ENCODE measurements around the gene SDC4.

Gene SDC4

DNA sequence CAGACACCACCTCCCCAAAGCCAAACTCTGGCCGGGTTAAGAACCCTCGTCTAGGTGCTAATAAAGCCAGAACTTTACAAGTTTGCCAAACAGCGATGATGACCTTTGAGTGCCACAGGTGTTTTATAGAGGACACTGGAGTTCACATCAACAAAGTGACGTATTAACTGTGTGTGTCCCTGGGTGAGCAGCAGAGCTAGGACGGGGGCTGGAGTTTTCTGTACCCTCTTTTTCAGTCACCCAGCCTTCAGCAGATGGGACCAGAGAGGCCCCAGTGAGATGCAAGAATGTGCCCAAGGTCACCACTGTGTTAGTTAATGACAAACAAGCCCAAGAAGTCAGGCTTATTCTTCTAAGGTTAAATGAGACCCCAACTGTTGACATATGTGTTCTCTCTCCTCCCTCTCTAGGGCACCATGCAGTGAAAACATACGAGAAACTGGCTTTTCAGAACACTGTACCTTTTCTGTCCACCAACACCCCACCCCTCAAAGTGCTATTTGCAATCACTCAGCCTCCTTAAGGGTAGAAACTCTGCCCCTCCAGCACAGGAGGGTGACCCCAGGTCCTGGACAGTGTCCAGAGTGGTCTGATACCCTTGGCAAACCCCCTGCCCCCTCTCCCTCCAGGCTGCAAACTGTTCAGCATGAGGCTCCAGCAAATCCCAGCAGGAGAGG, 5.2 kb downstream of the SDC4 start:
- no peak for FAIRE-seq

DNA sequence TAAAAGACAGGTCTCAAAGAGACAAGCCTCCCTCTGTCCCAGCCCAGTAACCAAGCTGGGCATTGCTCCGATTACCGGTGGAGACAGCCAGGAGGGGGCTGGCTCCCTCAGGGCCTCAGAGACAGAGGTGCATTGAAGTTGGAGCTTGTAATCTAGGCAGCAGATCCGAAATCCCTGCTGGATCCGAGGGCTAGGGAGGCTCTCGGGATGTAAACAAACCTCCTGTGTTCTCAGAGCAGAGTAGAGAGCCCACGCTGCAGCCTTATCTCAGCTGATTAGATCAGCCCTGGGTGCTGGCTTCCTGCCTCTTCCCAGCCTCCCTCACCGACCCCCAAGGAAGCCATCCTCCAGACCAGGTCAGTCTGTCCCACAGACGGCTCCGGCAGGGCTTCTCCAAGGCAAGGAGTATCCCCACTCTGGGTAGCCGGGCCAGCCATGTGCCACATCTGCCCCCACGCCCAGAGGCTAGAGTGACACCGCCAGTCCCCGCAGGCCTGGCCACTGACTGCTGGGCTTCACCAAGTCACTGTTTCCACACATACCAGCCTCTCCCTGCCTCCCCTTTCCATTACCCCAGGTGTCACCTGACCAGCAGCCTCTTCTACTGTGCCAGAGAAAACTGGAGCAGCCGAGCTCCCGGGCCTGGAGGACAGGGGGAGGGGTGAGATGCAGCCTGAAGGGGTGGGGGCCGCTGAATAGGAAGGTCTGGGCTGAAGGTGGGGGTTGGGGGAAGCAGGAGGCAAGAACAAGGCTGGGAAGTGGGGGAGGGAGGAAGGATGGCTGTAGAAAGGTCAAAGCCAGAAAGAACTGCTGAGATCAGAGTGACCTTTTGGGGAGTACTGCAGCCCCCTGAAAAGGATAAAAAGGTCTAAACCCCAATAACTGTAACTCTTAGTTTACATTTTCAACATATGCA, 6.0 kb downstream of the SDC4 start:
- FAIRE-seq = no peak

DNA sequence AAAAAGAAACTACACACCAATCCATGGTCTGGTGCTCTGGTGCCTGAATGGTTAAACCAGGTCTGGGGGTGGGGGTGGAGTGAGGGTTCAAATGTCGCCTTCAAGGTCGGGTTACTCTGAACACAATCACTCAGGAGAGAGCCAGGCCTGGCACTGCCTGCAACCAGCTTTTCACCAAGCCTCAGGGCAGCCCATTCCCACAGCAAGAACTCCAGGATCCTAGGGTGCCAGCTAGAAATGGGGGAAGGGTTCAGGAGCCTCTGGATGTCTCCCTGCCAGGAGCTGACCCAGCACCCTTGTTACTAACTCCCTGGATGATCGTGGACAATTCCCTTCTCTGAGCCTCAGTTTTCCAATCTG, 6.7 kb downstream of the SDC4 start:
- FAIRE-seq = no peak

DNA sequence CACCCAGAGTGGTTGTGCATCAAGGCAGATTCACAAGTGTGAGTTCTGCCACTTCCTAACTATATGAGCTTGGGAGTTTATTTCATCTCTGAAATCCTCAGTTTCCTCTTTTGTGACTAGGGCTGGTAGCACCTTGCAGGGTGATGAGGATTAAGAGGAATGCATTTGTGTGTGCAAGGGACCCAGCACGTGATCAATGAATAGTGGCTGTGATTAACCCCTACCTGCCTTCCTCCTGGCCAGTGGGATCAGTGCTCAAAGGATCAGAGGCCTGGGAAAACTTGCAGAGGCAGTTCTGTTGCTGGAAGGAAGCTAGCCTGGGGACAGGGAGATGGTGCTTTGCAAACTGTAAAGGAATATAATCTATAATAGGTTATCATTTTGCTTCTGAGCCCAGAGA, 7.3 kb downstream of the SDC4 start:
- no peak for FAIRE-seq

DNA sequence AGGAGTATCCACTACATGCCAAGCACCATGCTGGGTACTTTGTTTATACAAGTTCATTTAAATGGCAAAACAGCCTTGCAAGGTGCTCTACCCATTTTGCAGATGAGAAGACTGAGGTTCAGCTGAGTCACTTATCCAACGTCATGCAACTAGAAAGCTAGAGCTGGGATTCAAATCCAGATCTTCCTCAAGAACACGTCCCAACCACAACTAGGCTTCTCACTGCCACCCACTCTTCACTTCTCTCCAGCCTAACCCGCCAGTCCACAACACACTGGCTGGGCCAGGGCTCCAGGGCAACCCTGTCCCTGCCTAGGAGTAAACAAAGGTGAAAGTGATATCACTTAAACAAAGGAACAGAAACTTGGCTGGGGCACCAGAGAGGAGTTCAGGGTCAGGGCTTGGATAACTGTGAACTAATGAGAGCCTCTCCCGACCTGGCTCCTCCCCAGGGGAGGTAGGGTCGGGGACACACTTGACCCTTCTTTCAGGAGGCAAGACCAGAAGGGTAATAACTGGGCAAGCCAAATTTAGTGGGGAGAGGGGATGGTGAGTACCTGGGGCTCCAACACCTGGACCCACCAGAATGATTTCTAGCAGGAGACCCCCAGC, 7.9 kb downstream of the SDC4 start:
- no peak for FAIRE-seq

DNA sequence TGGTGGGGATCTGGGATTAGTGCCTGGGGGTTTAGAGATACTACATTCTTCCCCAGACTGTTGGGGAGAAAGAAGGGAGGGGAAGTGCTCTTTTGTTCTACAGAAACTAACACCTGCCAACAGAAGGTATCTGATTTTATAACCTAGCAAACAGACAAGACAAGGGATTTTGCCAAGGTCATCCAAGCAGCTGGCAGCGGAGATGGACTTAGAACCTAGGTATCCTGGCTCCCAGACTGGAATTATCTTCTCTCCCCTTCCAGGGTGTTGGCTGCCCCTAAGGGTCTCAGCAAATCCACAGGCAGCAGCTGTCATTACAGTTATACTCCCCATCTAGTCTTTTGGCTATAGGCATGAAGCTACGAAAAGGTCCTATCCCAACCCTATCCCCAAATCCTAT, 8.4 kb downstream of the SDC4 start:
- FAIRE-seq = no peak

DNA sequence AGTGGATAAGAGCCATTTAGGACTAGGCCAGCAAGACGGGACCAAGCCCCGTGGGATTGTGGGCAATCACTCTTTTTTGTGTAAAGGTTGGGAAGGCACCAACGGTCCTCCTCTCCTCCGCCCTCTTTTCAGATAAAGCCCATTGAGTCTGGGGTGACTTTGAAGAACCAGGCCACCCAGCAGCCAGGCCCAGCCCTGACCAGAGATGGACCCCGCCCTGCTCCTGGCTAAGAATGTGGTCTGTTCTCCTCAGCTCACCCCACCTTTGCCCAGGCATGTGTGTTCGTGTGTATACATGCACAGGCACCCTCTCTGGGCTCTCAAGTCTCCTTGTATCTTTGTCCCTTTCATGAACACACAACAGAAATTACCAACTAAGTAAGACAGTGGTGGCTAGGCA, 9.1 kb downstream of the SDC4 start:
- no peak for FAIRE-seq

DNA sequence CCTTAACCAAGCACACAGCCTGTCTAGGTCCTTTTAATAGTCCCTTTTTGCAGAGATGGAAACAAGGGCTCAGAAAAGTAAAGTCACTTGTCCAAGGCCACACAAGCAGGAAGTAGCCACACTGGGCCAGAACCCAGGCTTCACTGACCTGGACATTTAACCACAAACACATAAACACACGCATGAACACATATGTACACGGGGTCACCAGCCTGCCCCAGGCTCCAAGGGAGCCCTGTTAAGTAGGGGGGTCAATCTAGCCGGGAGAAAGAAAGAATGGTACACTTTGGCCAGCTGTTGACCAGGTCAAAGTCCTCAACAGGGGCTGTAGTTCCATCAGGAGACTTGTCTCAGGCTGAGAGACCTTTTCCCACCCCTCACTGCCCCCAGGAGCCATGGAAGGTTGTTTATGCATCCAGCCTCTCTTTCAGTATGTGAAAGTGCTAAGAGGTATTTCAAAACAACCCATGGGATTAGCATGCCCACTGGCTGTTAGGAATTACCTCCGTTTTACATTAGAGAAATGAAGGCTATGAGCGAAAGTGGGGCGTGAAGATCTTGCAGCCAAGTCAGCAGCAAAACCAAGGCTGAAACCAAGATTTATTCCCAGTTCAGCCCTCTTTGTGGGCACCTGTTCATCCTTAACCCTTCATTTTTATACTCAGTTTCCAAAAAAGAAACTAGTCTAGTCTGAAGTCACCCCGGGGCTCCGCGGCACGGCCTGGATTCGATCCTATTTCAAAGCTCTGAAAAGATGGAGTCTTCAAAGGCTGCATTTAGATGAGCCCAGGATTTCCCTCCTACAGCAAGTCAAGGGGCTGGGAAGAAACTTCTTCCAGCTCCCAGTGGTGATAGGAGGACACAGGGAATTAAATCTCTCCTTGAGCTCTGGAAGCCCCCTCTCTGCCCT, 9.8 kb downstream of the SDC4 start:
- FAIRE-seq = no peak

DNA sequence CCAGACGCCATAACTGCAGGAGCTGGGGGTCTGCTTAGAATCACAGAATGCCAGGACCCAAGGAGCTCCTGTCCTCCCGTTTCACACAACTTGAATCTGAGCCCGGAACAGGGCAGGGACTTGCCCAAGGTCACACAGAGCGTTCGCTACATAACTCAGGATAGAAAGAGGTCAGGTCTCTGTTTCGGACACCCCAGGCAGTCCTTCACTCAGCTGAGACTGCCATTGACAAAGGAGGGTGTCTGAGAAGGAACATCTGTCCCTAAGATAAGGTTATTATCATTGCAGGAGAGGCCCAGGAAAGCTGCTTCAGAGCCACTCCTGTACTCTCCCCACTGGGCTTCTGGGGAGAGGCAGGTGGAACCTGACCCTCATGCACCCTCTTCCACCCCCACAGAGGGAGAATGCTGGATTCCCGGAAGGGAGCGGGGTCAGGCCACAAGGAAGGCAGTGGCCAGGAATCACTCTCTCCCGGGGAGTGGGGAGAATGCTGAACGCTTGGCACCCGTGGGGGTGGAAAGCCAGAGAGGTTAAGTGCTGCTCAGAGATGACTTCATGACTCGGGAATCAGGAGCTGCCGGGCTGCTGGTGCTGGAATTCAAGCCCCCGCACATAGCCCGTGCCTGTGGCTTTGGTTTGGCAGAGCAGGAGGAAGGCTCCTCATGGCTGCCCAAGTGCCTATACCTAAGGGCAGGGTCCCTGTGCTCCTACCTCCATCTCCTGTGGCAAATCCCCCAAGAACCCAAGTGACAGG, 10.7 kb downstream of the SDC4 start:
- no peak for FAIRE-seq

DNA sequence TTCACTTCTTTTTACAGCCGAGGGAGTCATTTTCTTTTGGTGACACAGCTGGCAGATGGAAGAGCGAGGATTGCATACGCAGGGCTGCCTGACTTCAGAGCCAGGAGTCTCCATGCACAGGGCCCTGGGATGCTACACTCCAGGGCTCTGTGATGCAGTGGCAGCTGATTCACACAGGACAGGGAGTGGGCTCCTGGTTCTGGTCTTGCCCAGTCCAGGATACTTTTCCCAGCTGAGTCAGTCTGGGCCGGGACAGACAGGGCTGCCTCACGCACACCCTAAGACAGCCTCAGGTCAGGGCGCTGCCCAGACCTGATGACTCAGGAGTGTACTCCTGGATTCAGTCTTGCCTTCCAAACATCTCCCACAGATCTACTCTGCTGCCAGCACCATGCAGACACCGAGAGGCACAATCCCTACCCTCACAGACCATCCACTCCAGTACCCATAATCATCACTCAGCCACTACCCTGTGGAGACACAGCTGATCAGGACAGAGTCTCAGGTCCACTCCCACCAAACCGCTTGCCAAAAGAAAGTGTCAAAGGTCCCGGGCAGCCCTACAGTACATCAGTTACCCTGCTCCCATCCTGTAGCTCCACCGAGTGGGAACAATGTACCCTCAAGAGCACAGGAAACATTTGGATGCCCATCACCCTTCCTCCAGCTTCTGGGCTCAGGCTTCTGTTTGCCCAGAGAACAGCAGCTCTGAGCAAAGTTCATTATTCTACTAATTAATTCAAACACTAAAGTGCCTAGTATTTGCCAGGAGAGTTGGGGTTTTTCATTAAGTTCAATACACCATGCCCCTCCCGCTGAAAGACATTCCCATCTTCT, 11.5 kb downstream of the SDC4 start:
- no peak for FAIRE-seq

DNA sequence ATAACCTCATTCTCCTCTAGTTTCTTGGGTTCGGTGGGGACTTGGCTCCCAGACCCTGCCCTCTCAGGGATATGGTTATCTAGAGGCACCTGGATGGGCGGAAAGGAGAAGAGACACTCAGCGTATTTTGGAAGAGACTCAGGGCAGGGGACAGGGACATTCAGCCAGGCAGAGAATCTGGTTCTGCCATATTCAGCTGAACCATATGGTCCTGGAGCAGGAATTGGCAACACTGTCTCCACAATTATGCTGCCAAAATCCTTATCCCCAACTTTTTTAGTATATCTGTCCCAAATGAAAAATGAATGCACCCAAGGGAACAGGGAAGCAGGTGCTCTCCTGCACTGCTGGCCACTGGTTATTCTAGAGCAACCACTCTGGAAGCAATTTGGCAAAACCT, 17.7 kb downstream of the SDC4 start:
- FAIRE-seq = no peak

DNA sequence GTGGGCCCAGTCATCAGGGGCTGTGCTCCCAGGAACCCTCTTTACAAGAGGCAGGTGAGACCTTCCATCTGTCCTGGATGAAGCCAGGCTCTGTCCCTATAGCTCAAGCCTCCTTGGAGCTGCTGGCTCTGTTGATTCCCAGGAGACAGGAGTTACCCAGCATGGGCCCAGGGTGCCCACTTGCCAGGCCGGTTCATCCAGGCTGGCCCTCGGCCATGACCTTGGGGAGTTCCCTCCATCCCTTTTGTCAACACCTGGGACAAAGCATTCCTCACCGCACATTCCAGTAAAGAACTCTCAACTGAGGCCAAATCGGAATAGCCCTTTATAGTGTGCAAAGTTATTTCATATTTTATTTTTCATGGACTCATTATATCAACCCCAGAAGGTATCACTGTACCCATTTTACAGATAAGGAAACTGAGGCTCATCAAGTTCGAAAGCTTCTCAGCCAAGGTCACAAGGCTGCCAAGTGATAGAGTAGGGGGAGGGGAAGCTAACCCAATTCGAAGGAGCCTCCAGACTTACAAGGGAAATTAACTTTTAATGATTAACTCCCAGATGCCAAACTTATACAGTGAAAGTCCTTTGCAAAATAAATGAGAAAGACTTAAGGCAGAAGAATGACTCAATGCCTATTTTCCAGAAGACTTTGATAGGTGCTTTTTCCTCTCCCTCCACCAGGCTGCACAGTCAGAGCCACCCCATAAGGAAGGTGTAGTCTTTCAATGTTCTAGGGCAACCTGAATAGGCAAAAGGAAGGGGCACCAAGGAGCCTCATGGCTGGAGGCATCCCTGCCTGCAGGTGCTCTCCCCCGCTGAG, 18.5 kb downstream of the SDC4 start:
- FAIRE-seq = no peak

DNA sequence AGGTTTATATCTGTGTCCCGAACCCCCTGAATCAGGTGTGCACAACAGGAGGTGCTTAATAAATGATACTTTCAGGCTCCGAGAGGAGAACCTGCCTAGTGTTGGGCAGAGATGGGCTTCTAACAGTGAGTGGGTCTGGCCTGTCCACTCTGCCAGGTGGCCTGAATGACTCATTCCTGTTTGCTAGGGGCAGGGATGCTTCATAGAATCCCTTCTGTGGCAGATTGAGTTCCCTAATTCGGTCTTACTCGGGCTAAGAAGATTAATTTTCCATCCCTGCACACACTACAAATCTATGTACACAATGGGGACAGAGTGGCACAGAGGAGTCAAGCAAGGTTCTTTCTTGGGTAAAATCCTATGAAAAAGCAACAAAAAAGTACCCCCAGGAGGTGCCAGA, 19.8 kb downstream of the SDC4 start:
- FAIRE-seq = no peak

DNA sequence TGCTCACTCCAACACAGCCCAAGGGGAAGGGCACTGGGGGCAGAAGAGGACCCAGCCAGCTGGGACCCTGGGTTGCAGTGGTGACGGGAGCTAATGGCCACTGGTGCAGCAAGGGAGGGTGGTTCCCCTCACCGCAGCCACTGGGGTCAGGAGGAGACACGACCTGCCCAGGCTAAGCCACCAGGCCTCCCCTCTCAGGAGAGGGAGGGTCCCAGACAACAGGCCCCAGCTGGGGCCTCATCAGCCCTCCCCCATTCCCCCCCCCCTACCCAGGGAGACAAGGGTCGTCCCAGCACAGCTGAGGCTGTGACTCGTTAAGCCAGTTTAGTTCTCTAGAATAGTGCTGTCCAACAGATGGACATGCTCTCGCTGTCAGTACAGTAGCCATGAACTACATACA, 22.9 kb downstream of the SDC4 start:
- no peak for FAIRE-seq

DNA sequence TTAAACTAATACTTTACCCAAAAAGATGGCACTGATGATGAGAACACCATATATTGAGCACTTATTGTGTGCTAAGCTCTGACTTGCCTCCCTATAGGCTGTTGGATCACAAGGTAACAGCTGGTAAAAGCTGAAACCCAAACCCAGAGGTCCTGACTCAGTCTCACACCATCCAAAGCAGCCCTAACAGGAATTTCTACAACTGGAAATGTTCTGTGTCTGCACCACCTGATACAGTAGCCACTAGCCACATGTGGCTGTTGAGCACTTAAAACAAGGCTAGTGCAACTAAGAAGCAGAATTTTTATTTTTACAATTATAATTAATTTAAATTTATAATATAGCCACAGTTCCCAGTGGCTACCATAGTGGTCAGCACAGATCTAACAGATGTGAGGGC, 24.5 kb downstream of the SDC4 start:
- no peak for FAIRE-seq

DNA sequence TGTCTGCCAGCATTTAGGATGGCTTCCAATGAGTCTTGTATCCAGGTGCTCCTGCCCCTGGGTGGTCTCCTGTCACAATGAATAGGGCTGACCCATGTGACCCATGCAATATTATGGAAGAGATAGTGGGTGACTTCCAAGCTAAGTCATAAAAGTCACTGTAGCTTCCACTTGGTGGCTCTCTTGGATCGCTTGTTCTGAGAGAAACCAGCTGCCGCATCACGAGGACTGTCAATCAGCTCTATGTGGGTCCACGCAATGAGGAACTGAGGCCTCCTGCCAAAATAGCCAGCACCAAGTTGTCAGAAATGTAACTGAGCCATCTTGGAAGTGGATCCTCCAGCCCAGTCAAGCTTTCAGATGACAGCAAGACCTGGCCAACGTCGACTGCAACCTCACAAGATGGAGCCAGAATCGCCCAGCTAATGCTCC, 25.3 kb downstream of the SDC4 start:
- no peak for FAIRE-seq

DNA sequence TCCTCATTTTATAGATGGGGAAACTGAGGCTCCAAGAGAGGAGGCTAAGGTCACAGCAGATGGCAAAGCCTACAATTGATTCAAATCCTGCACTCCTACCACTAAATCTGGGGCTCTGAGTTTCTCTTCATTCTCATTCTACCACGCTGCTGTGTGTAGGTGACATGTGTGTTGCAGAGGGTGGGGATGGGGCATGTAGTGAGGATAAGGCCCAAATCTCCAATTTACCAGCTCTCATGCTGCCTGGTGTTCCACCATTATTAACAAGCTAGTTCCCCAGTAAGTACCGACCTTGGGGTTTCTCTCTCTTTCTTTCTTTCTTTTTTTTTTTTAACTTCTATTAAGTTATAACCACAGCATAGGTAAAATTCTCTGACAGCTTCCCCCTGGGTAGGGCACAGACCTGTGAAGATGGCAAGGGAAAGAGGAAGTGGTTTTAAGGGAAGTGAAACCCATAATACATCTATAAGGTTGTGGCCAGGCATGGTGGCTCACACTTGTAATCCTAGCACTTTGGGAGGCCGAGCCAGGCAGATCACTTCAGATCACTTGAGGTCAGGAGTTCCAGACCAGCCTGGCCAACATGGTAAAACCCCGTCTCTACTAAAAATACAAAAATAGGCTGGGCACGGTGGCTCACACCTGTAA, 27.2 kb downstream of the SDC4 start:
- no peak for FAIRE-seq

DNA sequence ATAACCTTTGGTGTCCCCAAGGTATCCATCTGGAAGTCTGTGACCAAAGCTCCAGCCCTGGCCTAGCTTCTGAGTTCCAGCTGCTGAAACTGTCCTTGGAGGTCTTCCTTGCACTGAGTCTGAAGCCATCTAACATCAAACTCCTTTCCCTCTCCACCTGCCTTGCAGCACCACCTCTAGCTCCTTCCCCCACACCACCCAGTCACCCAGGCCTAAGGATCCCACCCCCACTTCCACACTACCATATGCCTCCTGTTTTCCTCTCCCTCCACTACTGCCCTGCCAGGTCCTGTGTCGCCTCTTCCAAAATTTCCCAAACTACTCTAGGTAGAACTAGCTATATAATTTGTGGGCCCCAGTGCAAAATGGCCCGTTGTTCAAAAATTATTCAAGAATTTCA, 29.3 kb downstream of the SDC4 start:
- no peak for FAIRE-seq

DNA sequence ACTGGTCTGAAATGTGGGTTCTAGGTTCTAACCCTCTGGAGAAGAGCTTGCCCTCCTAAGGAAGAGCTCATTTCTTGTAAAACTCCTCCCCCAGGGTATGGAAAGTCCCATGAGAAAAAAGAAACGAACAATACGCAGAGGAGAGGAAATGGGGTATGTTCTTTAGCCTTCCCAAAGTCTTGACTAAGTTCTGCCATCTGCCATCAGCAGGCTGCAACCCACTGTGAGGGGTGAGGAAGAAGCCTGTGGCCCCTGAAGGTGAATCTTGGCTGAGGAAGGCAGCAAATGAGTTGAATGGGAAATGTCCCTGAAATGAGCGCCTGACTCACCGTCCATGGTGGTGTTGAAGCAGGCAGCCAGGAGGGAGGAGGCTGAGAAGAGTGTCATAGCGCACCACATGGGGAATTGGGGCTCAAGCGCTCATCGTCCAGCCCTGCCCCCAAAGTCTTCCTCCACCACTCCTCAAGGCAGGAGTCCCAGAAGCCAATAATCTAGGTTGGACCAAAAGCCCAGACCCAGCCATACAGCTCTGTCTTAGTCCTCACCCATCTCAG, 29.8 kb downstream of the SDC4 start:
- no peak for FAIRE-seq

DNA sequence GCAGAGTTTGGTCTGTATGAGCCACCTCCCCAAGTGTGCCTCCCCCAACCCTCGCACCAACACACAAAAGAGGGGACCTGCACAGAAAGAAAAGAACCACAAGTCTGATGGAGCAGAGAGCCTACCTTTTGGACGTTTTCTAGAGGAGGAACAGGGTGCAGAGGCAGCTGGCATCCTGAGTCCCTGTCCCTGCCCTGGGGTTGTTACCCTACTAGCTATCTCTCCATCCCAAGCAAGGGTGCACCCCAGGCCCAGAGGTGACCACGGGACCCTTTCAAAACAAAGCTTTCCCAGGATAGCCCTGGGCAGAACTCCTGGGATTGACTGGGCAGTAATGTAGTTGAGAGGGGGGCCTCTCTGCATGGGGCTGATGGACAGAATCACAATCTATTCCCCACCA, 30.4 kb downstream of the SDC4 start:
- FAIRE-seq = no peak
